CD4-positive, alpha-beta T cell treated with Interleukin-6 at 100 ng/mL for 8 hours (primary cell): Measurements from ENCODE around the gene RACGAP1.

Experiments
- DNase-seq: peaks from one replicate; pipeline ENCODE4 v3.0.0-alpha.2; 2020; ENCODE audit warnings: mixed read lengths, low spot score

RACGAP1 gene, protein sequence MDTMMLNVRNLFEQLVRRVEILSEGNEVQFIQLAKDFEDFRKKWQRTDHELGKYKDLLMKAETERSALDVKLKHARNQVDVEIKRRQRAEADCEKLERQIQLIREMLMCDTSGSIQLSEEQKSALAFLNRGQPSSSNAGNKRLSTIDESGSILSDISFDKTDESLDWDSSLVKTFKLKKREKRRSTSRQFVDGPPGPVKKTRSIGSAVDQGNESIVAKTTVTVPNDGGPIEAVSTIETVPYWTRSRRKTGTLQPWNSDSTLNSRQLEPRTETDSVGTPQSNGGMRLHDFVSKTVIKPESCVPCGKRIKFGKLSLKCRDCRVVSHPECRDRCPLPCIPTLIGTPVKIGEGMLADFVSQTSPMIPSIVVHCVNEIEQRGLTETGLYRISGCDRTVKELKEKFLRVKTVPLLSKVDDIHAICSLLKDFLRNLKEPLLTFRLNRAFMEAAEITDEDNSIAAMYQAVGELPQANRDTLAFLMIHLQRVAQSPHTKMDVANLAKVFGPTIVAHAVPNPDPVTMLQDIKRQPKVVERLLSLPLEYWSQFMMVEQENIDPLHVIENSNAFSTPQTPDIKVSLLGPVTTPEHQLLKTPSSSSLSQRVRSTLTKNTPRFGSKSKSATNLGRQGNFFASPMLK

DNA sequence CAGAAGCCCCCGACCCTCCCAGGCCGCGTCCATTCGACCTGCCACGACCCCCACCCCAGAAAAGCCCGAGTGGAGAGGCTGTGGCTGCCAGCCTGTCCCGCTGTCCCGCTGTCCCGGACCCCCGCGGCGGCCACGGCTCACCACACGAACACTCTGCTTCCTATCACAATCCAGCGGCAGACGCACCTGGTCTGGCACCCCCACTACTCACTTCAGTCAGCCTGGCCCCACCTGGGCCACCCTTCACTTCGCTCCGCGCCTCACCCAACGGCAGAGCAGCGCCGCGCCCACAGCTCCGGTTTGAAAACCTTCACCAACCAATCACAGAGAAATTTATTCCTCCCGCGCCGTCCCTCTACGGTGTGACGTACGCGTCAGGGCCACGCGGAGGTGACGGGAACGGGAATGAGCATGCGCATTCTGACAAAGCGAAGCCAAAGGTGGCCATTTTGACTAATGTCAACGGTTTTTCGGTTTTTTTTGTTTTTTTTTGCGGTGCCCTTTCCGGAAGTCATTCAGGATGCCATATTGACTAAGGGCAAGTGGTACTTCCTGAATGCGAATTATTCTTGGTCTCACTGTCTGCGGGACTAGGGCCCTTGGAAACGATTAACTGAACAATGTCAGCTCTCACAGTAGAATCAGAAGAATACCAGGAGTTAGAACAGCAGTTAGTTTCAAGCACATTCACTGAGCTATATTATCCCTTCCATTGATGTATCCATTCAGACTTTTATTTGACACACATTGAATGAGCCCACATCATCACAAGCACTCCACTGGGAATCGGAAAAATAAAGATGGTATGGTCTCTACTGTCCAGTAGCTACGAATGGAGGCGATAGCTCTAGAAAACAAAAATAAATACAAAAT, at the start of gene RACGAP1:
Gene RACGAP1, minus strand, starts transcription at position 308 of the 873 bp plus-strand sequence. CDS start 8,779 bp downstream, outside the sequence.
- peak; percentile 97 for DNase-seq

DNA sequence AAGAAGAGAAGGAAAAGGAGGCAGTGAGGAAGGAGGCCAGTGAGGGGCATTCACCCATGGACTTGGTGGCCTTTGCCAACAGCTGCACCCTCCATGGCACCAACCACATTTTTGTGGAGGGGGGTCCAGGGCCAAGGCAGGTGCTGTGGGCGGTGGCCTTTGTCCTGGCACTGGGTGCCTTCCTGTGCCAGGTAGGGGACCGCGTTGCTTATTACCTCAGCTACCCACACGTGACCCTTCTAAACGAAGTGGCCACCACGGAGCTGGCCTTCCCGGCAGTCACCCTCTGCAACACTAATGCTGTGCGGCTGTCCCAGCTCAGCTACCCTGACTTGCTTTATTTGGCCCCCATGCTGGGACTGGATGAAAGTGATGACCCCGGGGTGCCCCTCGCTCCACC, 48.4 kb upstream of the RACGAP1 start:
- DNase-seq: no peak

DNA sequence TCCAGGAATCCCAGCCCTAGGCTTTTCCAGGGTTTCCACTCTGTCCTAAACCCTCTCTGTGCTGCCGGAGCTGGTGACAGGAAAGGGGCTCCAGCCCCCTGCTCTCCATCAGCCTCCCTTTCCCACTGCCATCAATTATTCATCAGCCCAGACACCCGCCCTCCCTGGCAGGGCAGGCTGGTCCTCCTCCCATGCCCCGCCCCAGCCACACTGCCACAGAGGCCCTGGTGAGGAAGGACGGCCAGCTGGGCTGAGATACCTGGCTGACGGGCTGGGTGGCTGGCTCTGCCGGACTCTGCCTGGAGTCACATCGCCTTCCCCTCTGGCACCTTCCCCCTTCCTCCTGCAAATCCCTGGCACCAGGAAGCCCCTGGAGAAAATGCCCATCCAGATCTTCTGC, 47.9 kb upstream of the RACGAP1 start:
- no peak for DNase-seq

- no peak for DNase-seq
Measured at GRCh38 chr12:50072198-50072907, 47.1 kb upstream of the RACGAP1 start.

GRCh38 chr12:50070314-50071060, 45.2 kb upstream of the RACGAP1 start:
- peak; percentile 64 for DNase-seq

DNA sequence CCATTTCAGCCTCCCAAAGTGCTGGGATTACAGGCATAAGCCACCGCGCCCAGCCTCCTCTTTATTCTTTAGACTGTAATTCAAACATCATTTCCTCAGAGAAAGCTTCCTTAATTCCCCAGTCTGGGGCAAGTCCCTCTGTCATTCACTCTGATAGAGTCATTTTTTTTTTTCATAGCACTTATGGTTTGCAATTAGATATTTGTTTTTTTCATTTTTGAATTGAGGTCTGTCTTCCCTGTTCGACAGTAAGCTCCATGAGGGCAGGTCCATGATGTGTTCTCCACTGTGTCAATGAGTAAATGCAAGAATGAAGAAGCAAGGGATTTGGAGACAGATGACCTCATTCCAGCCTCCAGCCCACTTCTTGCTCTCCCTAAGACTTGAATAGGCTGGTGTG, 44.2 kb upstream of the RACGAP1 start:
- DNase-seq: no peak

DNA sequence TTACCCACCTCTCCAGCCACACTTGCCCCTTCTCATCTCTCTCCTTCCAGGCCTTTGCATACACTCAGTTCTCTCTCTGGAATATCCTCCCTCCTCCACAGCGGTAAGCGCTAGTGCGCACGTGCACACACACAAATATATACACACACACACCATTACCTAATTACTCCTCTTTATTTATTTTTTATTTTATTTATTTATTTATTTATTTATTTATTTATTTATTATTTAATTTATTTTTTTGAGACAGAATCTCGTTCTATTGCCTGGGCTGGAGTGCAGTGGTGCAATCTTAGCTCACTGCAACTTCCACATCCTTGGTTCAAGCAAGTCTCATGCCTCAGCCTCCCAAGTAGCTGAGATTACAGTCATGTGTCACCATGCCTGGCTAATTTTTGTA, 43.8 kb upstream of the RACGAP1 start:
- no peak for DNase-seq

- no peak for DNase-seq
Measured at GRCh38 chr12:50066402-50066801, 41.1 kb upstream of the RACGAP1 start.

DNA sequence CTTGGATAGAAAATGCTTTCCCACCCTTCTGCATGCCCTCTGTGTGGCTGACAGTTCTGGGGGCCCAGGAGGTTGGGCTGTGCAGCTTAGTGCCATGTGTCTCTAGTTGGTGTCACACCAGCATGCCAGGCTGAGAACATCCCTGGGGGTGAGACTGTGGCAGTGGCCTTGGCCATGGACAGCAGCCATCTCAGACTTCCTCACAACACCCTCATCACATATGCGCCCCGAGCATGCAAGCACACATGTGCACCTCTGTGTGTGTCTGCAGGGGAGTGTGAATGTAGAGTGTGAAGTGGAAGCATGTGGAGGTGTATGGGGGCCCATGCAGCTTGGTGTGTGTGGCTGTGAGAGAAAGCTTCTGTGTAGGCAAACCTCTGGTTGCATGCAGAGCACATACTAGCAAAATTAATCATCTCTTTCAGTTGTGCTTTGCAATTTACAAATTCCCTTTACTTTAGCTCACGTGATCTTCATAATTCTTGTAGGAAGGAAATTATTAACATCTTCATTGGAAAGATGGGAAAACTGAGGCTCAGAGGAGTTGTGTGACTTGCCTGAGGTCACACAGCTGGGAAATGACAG, 40.5 kb upstream of the RACGAP1 start:
- no peak for DNase-seq

GRCh38 chr12:50062728-50063460, 37.6 kb upstream of the RACGAP1 start:
- no peak for DNase-seq

DNA sequence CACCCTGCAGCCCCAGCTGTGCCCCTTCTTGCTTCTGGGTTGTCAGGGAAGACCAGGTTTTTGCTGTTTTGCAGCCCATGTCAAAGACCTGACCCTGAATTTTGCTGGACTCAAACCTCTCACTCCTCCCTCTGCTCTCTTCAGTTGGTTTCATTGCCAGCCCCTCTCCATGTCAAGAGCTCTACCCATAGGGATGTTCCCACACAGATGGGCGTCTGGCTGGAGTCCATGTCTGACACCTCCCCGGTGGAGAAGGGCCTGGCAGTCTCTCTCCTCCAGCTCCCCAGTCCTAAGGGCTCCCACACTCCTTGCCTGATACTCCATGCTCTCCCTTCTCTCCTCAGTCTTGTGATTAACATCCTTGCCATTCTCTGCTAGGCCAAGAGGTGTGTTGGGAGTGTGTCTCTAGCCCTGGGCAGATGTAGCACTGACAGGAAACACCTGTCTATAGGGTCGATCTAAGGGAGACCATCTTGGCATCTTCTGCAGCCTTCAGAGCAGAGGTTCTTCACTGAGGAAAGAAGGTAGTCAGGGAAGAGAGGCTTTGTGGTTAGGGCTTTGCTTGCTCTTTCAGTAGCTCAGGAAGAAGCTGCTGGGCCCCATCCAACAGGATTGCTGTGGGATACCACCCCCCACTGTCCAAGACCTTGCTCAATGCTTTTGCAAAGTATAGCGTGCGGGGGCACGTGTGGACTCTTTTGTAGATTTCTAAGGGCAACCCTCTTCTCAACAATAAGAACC, 36.8 kb upstream of the RACGAP1 start:
- no peak for DNase-seq

GRCh38 chr12:50061171-50061570, 35.9 kb upstream of the RACGAP1 start:
- no peak for DNase-seq

DNA sequence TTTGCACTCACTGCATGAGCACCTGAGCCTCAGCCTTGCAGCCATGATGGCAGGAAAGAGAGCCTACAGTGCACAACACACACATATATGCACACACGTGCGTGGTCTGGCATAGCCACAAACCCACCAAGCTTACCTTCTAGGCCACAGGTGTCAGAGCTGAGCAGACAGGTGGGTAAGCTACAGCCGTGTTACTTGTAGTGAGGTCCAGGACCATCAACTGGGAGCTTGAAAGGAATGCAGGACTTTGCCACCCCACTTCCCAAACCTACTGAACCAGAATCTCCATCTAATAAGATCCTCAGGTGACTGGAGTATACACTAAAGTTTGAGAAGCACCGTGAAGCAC, 34.8 kb upstream of the RACGAP1 start:
- no peak for DNase-seq

DNA sequence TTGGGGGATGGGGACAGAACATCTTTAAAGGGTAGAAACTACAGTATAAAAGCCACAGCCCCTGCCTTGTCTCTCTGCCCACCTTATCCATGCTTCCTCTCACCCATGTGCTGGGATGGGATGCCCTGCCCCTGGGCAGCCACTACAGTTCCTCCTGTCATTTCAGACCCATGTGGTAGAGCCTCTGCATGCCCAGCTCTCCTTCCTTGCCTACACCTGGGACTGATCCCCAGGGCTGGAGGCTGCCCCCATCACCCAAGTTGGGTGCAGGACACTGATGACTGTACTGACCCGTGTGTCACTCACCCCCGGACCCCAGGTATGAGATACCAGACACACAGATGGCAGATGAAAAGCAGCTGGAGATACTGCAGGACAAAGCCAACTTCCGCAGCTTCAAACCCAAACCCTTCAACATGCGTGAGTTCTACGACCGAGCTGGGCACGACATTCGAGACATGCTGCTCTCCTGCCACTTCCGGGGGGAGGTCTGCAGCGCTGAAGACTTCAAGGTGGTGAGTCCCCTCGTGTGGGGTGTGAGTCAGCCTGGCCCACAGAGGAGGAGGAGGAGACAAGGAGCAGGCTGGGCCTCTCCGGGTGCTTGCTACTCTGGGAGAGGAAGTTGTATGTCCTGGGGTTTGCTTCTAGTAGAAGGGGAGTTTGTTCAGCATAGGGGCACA, 34.3 kb upstream of the RACGAP1 start:
- DNase-seq: peak; percentile 56

DNA sequence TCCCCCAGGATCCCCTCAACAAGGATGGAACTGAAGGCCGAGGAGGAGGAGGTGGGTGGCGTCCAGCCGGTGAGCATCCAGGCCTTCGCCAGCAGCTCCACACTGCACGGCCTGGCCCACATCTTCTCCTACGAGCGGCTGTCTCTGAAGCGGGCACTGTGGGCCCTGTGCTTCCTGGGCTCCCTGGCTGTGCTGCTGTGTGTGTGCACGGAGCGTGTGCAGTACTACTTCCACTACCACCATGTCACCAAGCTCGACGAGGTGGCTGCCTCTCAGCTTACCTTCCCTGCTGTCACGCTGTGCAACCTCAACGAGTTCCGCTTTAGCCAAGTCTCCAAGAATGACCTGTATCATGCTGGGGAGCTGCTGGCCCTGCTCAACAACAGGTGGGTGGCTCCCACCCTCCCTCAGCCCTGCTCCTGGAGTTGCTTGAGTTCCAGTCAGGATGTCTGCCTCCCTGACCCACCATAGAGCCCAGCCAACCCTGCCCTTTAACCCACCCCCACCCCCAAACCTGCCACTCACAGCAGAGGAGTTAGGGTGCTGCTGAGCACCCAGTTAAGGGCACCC, 33.5 kb upstream of the RACGAP1 start:
- no peak for DNase-seq

GRCh38 chr12:50057896-50058670, 32.8 kb upstream of the RACGAP1 start:
- DNase-seq: no peak

DNA sequence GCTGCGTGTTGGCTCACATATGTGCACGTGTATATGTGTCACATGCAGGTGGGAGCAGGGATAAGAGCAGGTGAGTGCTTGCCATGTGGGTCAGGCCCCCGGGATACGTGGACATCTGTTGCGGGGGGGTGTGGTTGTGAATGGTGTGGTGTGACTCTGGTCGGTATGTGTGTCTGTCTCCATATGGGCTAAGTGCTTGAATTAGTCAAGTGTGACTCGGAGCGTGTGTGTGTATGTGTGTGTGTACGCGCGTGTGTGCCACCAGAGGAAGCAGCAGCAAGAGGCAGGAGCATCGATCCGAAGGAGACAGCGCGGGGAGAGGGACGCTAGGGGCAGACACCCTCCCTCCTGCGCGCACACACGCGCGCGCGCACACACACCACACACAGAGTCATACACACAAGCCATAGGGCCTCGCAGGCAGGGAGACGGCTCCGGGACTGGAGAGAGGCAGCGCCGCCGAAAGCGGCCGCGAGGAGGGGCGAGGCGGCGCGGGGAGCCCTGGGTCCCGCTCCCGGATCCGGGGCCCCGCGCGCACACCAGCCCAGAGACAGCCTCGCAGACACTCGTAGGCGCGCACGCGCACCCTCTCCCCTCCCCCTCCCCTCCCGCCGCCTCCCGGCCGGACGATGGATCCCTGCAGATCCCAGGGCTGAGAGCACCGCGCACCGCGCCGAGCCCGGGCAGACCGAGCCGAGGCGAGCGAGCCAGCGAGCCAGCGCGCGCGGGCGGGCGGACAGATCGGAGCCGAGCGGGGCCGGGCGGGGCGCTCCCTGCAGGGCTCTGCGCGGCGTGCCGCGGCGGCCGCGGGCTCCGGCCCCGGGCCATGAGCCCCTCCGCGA, 31.9 kb upstream of the RACGAP1 start, which contains the start of gene ASIC1:
Gene ASIC1, plus strand, starts transcription at position 597 of the 842 bp plus-strand sequence. CDS start 1,171 bp downstream, outside the sequence.
- peak; percentile 30 for DNase-seq
